Peyer's patch (tissue), 4 donors: ENCODE measurements around the gene ITPR1. TPM values are rescaled to one million over a fixed set of nuclear protein-coding genes. Genes with fewer than 3 reads are reported as not detected.
A peak's percentile ranks its signal among the peaks of the same experiment; 100 is the strongest.

ENCODE experiments used
- DNase-seq, 3 donors: peaks; one replicate each; pipeline ENCODE4 v3.0.0-alpha.2; 2017 to 2019
- H3K27ac ChIP-seq, 4 donors: fragments of 200-600 bp; sonication (generic); one replicate each; pipeline ENCODE4 v1.5.1; 2016 to 2019
- H3K27me3 ChIP-seq, 2 donors: fragments of 200-600 bp; sonication (generic); one replicate each; pipeline ENCODE4 v1.5.1; 2019
- H3K36me3 ChIP-seq, 3 donors: fragments of 200-600 bp; sonication (generic); one replicate each; pipeline ENCODE4 v1.5.1; 2016 to 2019
- H3K4me1 ChIP-seq, 4 donors: fragments of 200-600 bp; sonication (generic); one replicate each; pipeline ENCODE4 v1.5.1; 2016 to 2019
- H3K4me3 ChIP-seq, 4 donors: fragments of 200-600 bp; sonication (generic); 1 replicate in 3 of 4; 2 replicates in 1 of 4; pipeline ENCODE4 v1.5.1; 2016 to 2019; ENCODE audit warnings: mild to moderate bottlenecking in 1 of 4
- H3K9me3 ChIP-seq, 4 donors: fragments of 200-600 bp; sonication (generic); one replicate each; pipeline ENCODE4 v1.5.1; 2016 to 2019; ENCODE audit warnings: mild to moderate bottlenecking in 1 of 4
- CTCF ChIP-seq, 6 experiments: fragments of 450-650 bp in 4 of 6; fragments of 200-600 bp in 2 of 6; sonication (generic) in 1 of 6; IDR thresholded peaks; one replicate each; pipeline ENCODE4 v1.5.1; 2017 to 2019; ENCODE audit warnings: antibody characterized with exemption in 6 of 6, mild to moderate bottlenecking in 3 of 6, moderate library complexity in 1 of 6
- POLR2A ChIP-seq, 2 donors: fragments of 450-650 bp; IDR thresholded peaks; one replicate each; pipeline ENCODE4 v1.5.1; 2017; ENCODE audit warnings: antibody characterized with exemption in 2 of 2, mild to moderate bottlenecking in 2 of 2, moderate library complexity in 2 of 2
- total RNA-seq, 4 donors: library from RNA; depleted of rRNA; stranded (reverse); fragments of >200 nt; gene quantifications; one replicate each; pipeline ENCODE4 v1.1.0, GENCODE V29; 2016

The ITPR1 gene
- total RNA-seq, 4 donors from 2014 or later, result 13.3 to 142 (median 22.7) TPM

GRCh38 chr3:4746241-4746958 lies 253.3 kb downstream of the ITPR1 start:
- no peak overlapping the region for H3K27ac ChIP-seq
- no peak overlapping the region for H3K4me3 ChIP-seq
- TF ChIP-seq POLR2A (IDR thresholded peaks at IDR 0.05), result no peak
- TF ChIP-seq CTCF (IDR thresholded peaks at IDR 0.05), result no peak
- DNase-seq, result no peak
- peaks cover 0 to 23% (median 6%) of the 10 kb centered on the region in 4 donors for H3K4me1 ChIP-seq
- no peaks in the 10 kb centered on the region for H3K36me3 ChIP-seq
- no peaks in the 10 kb centered on the region for H3K27me3 ChIP-seq
- no peaks in the 10 kb centered on the region for H3K9me3 ChIP-seq

- no peak for DNase-seq
- H3K4me1 ChIP-seq, result peaks cover 0 to 28% (median 5%) of the 10 kb centered on the region in 4 donors
- H3K4me3 ChIP-seq, result no peak overlapping the region
- H3K27me3 ChIP-seq, result no peaks in the 10 kb centered on the region
- no peak for TF ChIP-seq CTCF (IDR thresholded peaks at IDR 0.05)
- no peak for TF ChIP-seq POLR2A (IDR thresholded peaks at IDR 0.05)
- no peaks in the 10 kb centered on the region for H3K9me3 ChIP-seq
- H3K27ac ChIP-seq, result no peak overlapping the region
- H3K36me3 ChIP-seq, result no peaks in the 10 kb centered on the region
Observed at GRCh38 chr3:4748127-4748526, 255.0 kb downstream of the ITPR1 start.

GRCh38 chr3:4748701-4749378 lies 255.7 kb downstream of the ITPR1 start:
- no peaks in the 10 kb centered on the region for H3K36me3 ChIP-seq
- H3K9me3 ChIP-seq, result no peaks in the 10 kb centered on the region
- no peak overlapping the region for H3K4me3 ChIP-seq
- H3K27ac ChIP-seq, result no peak overlapping the region
- no peaks in the 10 kb centered on the region for H3K27me3 ChIP-seq
- TF ChIP-seq POLR2A (IDR thresholded peaks at IDR 0.05), result no peak
- TF ChIP-seq CTCF (IDR thresholded peaks at IDR 0.05), result no peak
- H3K4me1 ChIP-seq, result peaks cover 0 to 28% (median 5%) of the 10 kb centered on the region in 4 donors
- DNase-seq, result no peak

GRCh38 chr3:4749567-4750002 lies 256.4 kb downstream of the ITPR1 start:
- Histone ChIP-seq H3K27ac (peak overlapping the region in 2 of 4 donors; percentile 6 to 67), H3K4me1 (peaks cover 0 to 28% (median 5%) of the 10 kb centered on the region in 4 donors), H3K27me3 (no peaks in the 10 kb centered on the region), H3K36me3 (no peaks in the 10 kb centered on the region), H3K4me3 (no peak overlapping the region), H3K9me3 (no peaks in the 10 kb centered on the region)
- no peak for DNase-seq
- no peak for TF ChIP-seq CTCF (IDR thresholded peaks at IDR 0.05)
- TF ChIP-seq POLR2A (IDR thresholded peaks at IDR 0.05), result no peak

- H3K9me3 ChIP-seq, result no peaks in the 10 kb centered on the region
- peak overlapping the region; percentile 41 to 80 (median 58) for H3K27ac ChIP-seq
- H3K36me3 ChIP-seq, result no peaks in the 10 kb centered on the region
- H3K27me3 ChIP-seq, result no peaks in the 10 kb centered on the region
- peaks cover 0 to 29% (median 5%) of the 10 kb centered on the region in 4 donors for H3K4me1 ChIP-seq
- no peak overlapping the region for H3K4me3 ChIP-seq
- no peak for DNase-seq
- no peak for TF ChIP-seq POLR2A (IDR thresholded peaks at IDR 0.05)
Observed at GRCh38 chr3:4750306-4750968, 257.3 kb downstream of the ITPR1 start.
